ENCODE results near the gene SNX20.

The SNX20 gene

GRCh38 chr16:50646345-50646744, 34.8 kb downstream of the SNX20 start:
- DNase-seq (ENCODE audit: low read depth) = no peak
- TF ChIP-seq CTCF (IDR thresholded peaks at IDR 0.05; ENCODE audit: low read length, missing control alignments) = no peak
- no peak overlapping the region for H3K4me3 ChIP-seq (replicated peaks; ENCODE audit: low read depth, low read length)

GRCh38 chr16:50645563-50646220, 35.4 kb downstream of the SNX20 start:
- H3K4me3 ChIP-seq (replicated peaks; ENCODE audit: low read depth, low read length) = no peak overlapping the region
- no peak for TF ChIP-seq CTCF (IDR thresholded peaks at IDR 0.05; ENCODE audit: low read length, missing control alignments)

GRCh38 chr16:50644729-50645128, 36.4 kb downstream of the SNX20 start:
- no peak overlapping the region for H3K4me3 ChIP-seq (replicated peaks; ENCODE audit: low read depth, low read length)
- TF ChIP-seq CTCF (IDR thresholded peaks at IDR 0.05; ENCODE audit: low read length, missing control alignments) = peak; percentile 29
- peak; percentile 23 for DNase-seq (ENCODE audit: low read depth)

More at GRCh38 chr16:50645563-50646220, 35.4 kb downstream of the SNX20 start:
- DNase-seq (ENCODE audit: low read depth) = no peak

- no peak overlapping the region for H3K4me3 ChIP-seq (replicated peaks; ENCODE audit: low read depth, low read length)
- no peak for TF ChIP-seq CTCF (IDR thresholded peaks at IDR 0.05; ENCODE audit: low read length, missing control alignments)
- no peak for DNase-seq (ENCODE audit: low read depth)
Measured at GRCh38 chr16:50644245-50644644, 36.9 kb downstream of the SNX20 start.

GRCh38 chr16:50643192-50643591, 37.9 kb downstream of the SNX20 start:
- no peak overlapping the region for H3K4me3 ChIP-seq (replicated peaks; ENCODE audit: low read depth, low read length)
- no peak for DNase-seq (ENCODE audit: low read depth)
- TF ChIP-seq CTCF (IDR thresholded peaks at IDR 0.05; ENCODE audit: low read length, missing control alignments) = no peak

GRCh38 chr16:50642349-50642748, 38.8 kb downstream of the SNX20 start:
- no peak for DNase-seq (ENCODE audit: low read depth)
- no peak for TF ChIP-seq CTCF (IDR thresholded peaks at IDR 0.05; ENCODE audit: low read length, missing control alignments)
- no peak overlapping the region for H3K4me3 ChIP-seq (replicated peaks; ENCODE audit: low read depth, low read length)

- H3K4me3 ChIP-seq (replicated peaks; ENCODE audit: low read depth, low read length) = no peak overlapping the region
- DNase-seq (ENCODE audit: low read depth) = no peak
- TF ChIP-seq CTCF (IDR thresholded peaks at IDR 0.05; ENCODE audit: low read length, missing control alignments) = no peak
Measured at GRCh38 chr16:50641818-50642187, 39.3 kb downstream of the SNX20 start.
